C4-2B (cell line): ENCODE measurements around the gene MCUB.

Source experiments
- ZFX ChIP-seq: fragments of 450-650 bp; IDR thresholded peaks from 2 replicates; pipeline ENCODE4 v1.6.1; 2017
- TF ChIP-seq, protein P1 (sequence below): fragments of 450-650 bp; conservative IDR thresholded peaks from 2 replicates; pipeline ENCODE4 v1.5.1; 2017; ENCODE audit warnings: mild to moderate bottlenecking

DNA sequence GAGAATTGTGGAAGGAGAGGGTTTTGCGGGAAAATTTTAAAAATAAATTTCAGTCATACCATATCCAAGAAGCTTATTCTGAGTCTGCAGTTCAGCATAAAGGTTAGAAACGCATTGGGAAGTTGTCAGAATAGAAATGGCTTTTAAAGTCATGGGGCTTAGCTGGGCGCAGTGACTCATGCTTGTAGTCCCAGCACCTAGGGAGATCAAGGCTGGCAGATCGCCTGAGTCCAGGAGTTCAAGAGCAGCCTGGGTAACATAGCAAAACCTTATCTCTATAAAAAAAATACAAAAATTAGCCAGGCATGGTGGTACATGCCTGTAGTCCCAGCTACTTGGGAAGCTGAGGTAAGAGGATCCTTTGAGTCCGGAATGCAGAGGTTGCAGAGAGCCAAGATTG lies 173.7 kb downstream of the MCUB start:
- TF ChIP-seq, protein P1, sequence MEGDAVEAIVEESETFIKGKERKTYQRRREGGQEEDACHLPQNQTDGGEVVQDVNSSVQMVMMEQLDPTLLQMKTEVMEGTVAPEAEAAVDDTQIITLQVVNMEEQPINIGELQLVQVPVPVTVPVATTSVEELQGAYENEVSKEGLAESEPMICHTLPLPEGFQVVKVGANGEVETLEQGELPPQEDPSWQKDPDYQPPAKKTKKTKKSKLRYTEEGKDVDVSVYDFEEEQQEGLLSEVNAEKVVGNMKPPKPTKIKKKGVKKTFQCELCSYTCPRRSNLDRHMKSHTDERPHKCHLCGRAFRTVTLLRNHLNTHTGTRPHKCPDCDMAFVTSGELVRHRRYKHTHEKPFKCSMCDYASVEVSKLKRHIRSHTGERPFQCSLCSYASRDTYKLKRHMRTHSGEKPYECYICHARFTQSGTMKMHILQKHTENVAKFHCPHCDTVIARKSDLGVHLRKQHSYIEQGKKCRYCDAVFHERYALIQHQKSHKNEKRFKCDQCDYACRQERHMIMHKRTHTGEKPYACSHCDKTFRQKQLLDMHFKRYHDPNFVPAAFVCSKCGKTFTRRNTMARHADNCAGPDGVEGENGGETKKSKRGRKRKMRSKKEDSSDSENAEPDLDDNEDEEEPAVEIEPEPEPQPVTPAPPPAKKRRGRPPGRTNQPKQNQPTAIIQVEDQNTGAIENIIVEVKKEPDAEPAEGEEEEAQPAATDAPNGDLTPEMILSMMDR: no peak
- TF ChIP-seq ZFX: no peak
